K562 (cell line): ENCODE measurements around the gene TEX54. TPM values are rescaled to one million over a fixed set of nuclear protein-coding genes. Genes with fewer than 3 reads are reported as not detected.

ENCODE experiments used
- FIP1L1 ChIP-seq: fragments of 200-400 bp; formaldehyde crosslinking; IDR thresholded peaks from 2 replicates; pipeline ENCODE4 v1.6.1; 2018; ENCODE audit warnings: mild to moderate bottlenecking, low read depth, low read length; ENCODE audit not compliant: poor library complexity, severe bottlenecking
- FOSL1 ChIP-seq: fragments of 200-800 bp; sonication (Bioruptor generic); conservative IDR thresholded peaks from 2 replicates; pipeline ENCODE4 v1.6.1; 2016; ENCODE audit warnings: missing genetic modification characterization, missing compliant biosample characterization
- FOXK1 ChIP-seq: sonication (generic); formaldehyde crosslinking; IDR thresholded peaks from 2 replicates; pipeline ENCODE4 v1.8.0; 2022; ENCODE audit warnings: missing genetic modification reagents, mild to moderate bottlenecking, borderline replicate concordance
- GTF2A2 ChIP-seq: IDR thresholded peaks from 2 replicates; pipeline ENCODE4 v1.6.1; 2016; ENCODE audit warnings: mild to moderate bottlenecking, missing genetic modification characterization, missing compliant biosample characterization
- HDAC3 ChIP-seq: fragments of 450-650 bp; IDR thresholded peaks from 2 replicates; pipeline ENCODE4 v1.6.1; 2018; ENCODE audit warnings: borderline replicate concordance, mild to moderate bottlenecking, moderate library complexity; ENCODE audit not compliant: partially characterized antibody
- HOXB6 ChIP-seq: fragments of 250-450 bp; sonication (Bioruptor Pico); IDR thresholded peaks from 2 replicates; pipeline ENCODE4 v1.5.1; 2022; ENCODE audit warnings: mild to moderate bottlenecking, borderline replicate concordance
- LARP7 ChIP-seq: fragments of 450-650 bp; IDR thresholded peaks from 2 replicates; pipeline ENCODE4 v1.6.1; 2016
- MCM2 ChIP-seq: fragments of 450-650 bp; IDR thresholded peaks from 2 replicates; pipeline ENCODE4 v1.6.1; 2017; ENCODE audit warnings: low read depth, mild to moderate bottlenecking
- MTA2 ChIP-seq: fragments of 450-650 bp; IDR thresholded peaks from 2 replicates; pipeline ENCODE4 v1.6.1; 2016; ENCODE audit warnings: low read depth
- NFATC3 ChIP-seq: fragments of 450-650 bp; IDR thresholded peaks from 2 replicates; pipeline ENCODE4 v1.6.1; 2017; ENCODE audit warnings: mild to moderate bottlenecking
- NFIX ChIP-seq: fragments of 250-450 bp; sonication (Bioruptor Pico); IDR thresholded peaks from 2 replicates; pipeline ENCODE4 v1.4.0; 2020; ENCODE audit warnings: low read depth, mild to moderate bottlenecking, moderate library complexity
- PTRF ChIP-seq: fragments of 450-650 bp; IDR thresholded peaks from 2 replicates; pipeline ENCODE4 v1.6.1; 2016; ENCODE audit warnings: mild to moderate bottlenecking, missing genetic modification characterization, missing compliant biosample characterization
- SNIP1 ChIP-seq: fragments of 450-650 bp; IDR thresholded peaks from 2 replicates; pipeline ENCODE4 v1.7.1; 2017; ENCODE audit warnings: low read depth, mild to moderate bottlenecking
- SOX6 ChIP-seq: fragments of 450-650 bp; IDR thresholded peaks from 2 replicates; pipeline ENCODE4 v1.6.1; 2014; ENCODE audit warnings: mild to moderate bottlenecking
- ZNF146 ChIP-seq: IDR thresholded peaks from one replicate; pipeline ENCODE4 v1.6.1; 2018; ENCODE audit warnings: missing compliant biosample characterization; ENCODE audit not compliant: unreplicated experiment
- polyA plus RNA-seq, 8 experiments: library from polyadenylated mRNA; depleted of rRNA in 4 of 8; stranded (reverse) in 5 of 8; unstranded in 3 of 8; fragments of >200 nt; fragmentation: Nextera tagmentation in 2 of 8; fragmentation: Illumina TruSeq in 1 of 8; extraction: Ambion mirVana in 2 of 8; extraction: Trizol in 1 of 8; gene quantifications; 2 replicates each; pipeline versions ENCODE4 v1.2.1 to v1.2.3, GENCODE V29; 2011 to 2014; ENCODE audit warnings: inconsistent platforms in 1 of 8, missing spikeins in 1 of 8
- total RNA-seq, 7 experiments: library from RNA; depleted of rRNA in 6 of 7; stranded (reverse); fragments of >200 nt in 6 of 7; fragmentation: Illumina TruSeq in 2 of 7; extraction: Trizol in 2 of 7; gene quantifications; 2 replicates each; pipeline versions ENCODE4 v1.2.1 to v1.2.3, GENCODE V29; 2011 to 2021; ENCODE audit warnings: low replicate concordance in 1 of 7
- TF ChIP-seq, protein P1 (sequence below): IDR thresholded peaks from 2 replicates; pipeline ENCODE4 v1.6.1; 2011; ENCODE audit warnings: borderline replicate concordance, low read depth, mild to moderate bottlenecking, moderate library complexity, low read length; ENCODE audit not compliant: insufficient read depth, poor library complexity, severe bottlenecking
- TF ChIP-seq, protein P2 (sequence below): fragments of 250-450 bp; sonication (Bioruptor Pico); IDR thresholded peaks from 2 replicates; pipeline ENCODE4 v1.5.0; 2022; ENCODE audit warnings: mild to moderate bottlenecking
- TF ChIP-seq, protein P3 (sequence below): fragments of 450-650 bp; IDR thresholded peaks from 2 replicates; pipeline ENCODE4 v1.6.1; 2017; ENCODE audit warnings: antibody characterized with exemption, mild to moderate bottlenecking
- TF ChIP-seq, protein P4 (sequence below), 2 experiments: fragments of 450-650 bp; IDR thresholded peaks; 2 replicates each; pipeline ENCODE4 v1.6.1; 2016

TEX54 gene
- total and polyA plus RNA-seq, 9 of the 15 experiments (the other 6 are each of a cell fraction or from before 2014, with no cell fraction given) = not detected

DNA sequence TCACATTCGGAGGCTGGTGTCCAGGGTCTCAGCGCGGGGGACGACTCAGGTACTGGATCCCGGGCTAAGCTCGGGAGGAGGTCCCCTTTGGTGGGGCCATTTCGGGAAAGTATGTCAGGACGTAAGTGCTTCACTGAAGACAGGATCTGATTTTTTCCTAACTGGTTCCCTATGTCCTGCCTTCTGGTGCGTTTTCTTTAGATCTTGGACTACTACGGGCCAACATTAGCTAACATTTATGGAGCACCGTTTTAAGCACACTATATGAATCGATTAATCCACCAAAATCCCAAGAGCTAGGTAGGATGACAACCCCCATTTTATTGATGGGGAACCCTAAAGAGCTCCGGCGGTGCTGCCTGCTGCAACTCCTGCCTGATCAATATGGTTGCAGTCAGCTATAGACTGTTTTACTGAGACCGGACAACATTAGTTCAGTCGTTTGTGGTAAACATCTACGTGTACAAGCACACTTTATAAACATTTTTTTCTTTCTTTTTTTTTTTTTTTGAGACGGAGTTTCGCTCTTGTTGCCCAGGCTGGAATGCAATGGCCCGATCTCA, 23.8 kb upstream of the TEX54 start (continued):
- TF ChIP-seq FIP1L1 (no peak), SOX6 (no peak), SNIP1 (no peak), HDAC3 (no peak), FOXK1 (CRISPR knock-in tag) (peak; percentile 70; the same call in 1 of the 2 replicates), GTF2A2 (tag) (no peak), ZNF146 (CRISPR knock-in tag) (no peak), PTRF (tag) (no peak), HOXB6 (no peak), MTA2 (0 out of 2 replicates have a peak, but pooled peaks have one; percentile 24), LARP7 (no peak), NFATC3 (no peak), MCM2 (no peak), FOSL1 (tag) (peak; percentile 26; the same call in 1 of the 2 replicates), NFIX (CRISPR knock-in tag) (no peak)
- TF ChIP-seq, protein P1, sequence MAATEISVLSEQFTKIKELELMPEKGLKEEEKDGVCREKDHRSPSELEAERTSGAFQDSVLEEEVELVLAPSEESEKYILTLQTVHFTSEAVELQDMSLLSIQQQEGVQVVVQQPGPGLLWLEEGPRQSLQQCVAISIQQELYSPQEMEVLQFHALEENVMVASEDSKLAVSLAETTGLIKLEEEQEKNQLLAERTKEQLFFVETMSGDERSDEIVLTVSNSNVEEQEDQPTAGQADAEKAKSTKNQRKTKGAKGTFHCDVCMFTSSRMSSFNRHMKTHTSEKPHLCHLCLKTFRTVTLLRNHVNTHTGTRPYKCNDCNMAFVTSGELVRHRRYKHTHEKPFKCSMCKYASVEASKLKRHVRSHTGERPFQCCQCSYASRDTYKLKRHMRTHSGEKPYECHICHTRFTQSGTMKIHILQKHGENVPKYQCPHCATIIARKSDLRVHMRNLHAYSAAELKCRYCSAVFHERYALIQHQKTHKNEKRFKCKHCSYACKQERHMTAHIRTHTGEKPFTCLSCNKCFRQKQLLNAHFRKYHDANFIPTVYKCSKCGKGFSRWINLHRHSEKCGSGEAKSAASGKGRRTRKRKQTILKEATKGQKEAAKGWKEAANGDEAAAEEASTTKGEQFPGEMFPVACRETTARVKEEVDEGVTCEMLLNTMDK = no peak
- TF ChIP-seq, protein P2, sequence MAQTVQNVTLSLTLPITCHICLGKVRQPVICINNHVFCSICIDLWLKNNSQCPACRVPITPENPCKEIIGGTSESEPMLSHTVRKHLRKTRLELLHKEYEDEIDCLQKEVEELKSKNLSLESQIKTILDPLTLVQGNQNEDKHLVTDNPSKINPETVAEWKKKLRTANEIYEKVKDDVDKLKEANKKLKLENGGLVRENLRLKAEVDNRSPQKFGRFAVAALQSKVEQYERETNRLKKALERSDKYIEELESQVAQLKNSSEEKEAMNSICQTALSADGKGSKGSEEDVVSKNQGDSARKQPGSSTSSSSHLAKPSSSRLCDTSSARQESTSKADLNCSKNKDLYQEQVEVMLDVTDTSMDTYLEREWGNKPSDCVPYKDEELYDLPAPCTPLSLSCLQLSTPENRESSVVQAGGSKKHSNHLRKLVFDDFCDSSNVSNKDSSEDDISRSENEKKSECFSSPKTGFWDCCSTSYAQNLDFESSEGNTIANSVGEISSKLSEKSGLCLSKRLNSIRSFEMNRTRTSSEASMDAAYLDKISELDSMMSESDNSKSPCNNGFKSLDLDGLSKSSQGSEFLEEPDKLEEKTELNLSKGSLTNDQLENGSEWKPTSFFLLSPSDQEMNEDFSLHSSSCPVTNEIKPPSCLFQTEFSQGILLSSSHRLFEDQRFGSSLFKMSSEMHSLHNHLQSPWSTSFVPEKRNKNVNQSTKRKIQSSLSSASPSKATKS (CRISPR knock-in tag) = no peak
- TF ChIP-seq, protein P3, sequence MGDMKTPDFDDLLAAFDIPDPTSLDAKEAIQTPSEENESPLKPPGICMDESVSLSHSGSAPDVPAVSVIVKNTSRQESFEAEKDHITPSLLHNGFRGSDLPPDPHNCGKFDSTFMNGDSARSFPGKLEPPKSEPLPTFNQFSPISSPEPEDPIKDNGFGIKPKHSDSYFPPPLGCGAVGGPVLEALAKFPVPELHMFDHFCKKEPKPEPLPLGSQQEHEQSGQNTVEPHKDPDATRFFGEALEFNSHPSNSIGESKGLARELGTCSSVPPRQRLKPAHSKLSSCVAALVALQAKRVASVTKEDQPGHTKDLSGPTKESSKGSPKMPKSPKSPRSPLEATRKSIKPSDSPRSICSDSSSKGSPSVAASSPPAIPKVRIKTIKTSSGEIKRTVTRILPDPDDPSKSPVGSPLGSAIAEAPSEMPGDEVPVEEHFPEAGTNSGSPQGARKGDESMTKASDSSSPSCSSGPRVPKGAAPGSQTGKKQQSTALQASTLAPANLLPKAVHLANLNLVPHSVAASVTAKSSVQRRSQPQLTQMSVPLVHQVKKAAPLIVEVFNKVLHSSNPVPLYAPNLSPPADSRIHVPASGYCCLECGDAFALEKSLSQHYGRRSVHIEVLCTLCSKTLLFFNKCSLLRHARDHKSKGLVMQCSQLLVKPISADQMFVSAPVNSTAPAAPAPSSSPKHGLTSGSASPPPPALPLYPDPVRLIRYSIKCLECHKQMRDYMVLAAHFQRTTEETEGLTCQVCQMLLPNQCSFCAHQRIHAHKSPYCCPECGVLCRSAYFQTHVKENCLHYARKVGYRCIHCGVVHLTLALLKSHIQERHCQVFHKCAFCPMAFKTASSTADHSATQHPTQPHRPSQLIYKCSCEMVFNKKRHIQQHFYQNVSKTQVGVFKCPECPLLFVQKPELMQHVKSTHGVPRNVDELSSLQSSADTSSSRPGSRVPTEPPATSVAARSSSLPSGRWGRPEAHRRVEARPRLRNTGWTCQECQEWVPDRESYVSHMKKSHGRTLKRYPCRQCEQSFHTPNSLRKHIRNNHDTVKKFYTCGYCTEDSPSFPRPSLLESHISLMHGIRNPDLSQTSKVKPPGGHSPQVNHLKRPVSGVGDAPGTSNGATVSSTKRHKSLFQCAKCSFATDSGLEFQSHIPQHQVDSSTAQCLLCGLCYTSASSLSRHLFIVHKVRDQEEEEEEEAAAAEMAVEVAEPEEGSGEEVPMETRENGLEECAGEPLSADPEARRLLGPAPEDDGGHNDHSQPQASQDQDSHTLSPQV = 0 out of 2 replicates have a peak, but pooled peaks have one; percentile 6
- TF ChIP-seq, protein P4, sequence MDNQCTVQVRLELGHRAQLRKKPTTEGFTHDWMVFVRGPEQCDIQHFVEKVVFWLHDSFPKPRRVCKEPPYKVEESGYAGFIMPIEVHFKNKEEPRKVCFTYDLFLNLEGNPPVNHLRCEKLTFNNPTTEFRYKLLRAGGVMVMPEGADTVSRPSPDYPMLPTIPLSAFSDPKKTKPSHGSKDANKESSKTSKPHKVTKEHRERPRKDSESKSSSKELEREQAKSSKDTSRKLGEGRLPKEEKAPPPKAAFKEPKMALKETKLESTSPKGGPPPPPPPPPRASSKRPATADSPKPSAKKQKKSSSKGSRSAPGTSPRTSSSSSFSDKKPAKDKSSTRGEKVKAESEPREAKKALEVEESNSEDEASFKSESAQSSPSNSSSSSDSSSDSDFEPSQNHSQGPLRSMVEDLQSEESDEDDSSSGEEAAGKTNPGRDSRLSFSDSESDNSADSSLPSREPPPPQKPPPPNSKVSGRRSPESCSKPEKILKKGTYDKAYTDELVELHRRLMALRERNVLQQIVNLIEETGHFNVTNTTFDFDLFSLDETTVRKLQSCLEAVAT (IDR thresholded peaks at IDR 0.05) = peak in 1 of 2 experiments; percentile 77; a peak in 2 of 4 replicates
